Measurements from ENCODE around the gene SEMA4B.

- TF ChIP-seq CTCF (IDR thresholded peaks at IDR 0.05) (no peak), POLR2A (IDR thresholded peaks at IDR 0.05) (no peak)
Measured at GRCh38 chr15:90192961-90193786, 8.0 kb upstream of the SEMA4B start.

Measured in Peyer's patch (tissue), 4 donors.